HL-60 (cell line): Measurements from ENCODE around the gene MYBPC2.

Experiments used
- DNase-seq, 2 experiments: peaks; one replicate each; pipeline ENCODE4 v3.0.0-alpha.2; 2010 to 2020; ENCODE audit warnings: low read depth in 1 of 2, low spot score in 1 of 2
- H3K27ac ChIP-seq: fragments of 250-450 bp; sonication (Bioruptor Pico); replicated peaks from 2 replicates; pipeline ENCODE4 v1.5.1; 2020; ENCODE audit warnings: mild to moderate bottlenecking, moderate library complexity
- H3K27me3 ChIP-seq: fragments of 250-450 bp; sonication (Bioruptor Pico); 2 replicates; pipeline ENCODE4 v1.5.1; 2021; ENCODE audit warnings: mild to moderate bottlenecking, moderate library complexity; ENCODE audit not compliant: insufficient read depth, poor library complexity, severe bottlenecking
- H3K4me3 ChIP-seq: replicated peaks from 2 replicates; pipeline ENCODE4 v1.5.1; 2011; ENCODE audit warnings: mild to moderate bottlenecking, control low read depth, low read length; ENCODE audit not compliant: insufficient read depth
- GABPA ChIP-seq: IDR thresholded peaks from 2 replicates; pipeline ENCODE4 v1.6.1; 2012; ENCODE audit warnings: low read depth
- POLR2AphosphoS5 ChIP-seq: IDR thresholded peaks from 2 replicates; pipeline ENCODE4 v1.6.1; 2012; ENCODE audit warnings: low read depth
- SPI1 ChIP-seq: IDR thresholded peaks from 2 replicates; pipeline ENCODE4 v1.6.1; 2012; ENCODE audit warnings: low read depth, mild to moderate bottlenecking, borderline replicate concordance
- TF ChIP-seq, protein P1 (sequence below): IDR thresholded peaks from one replicate; pipeline ENCODE4 v1.5.1; 2011; ENCODE audit warnings: low read length, control low read depth, inconsistent platforms; ENCODE audit not compliant: insufficient read depth
- TF ChIP-seq, protein P2 (sequence below): IDR thresholded peaks from 2 replicates; pipeline ENCODE4 v1.6.1; 2012; ENCODE audit warnings: low read depth; ENCODE audit not compliant: insufficient replicate concordance

The MYBPC2 gene

DNA sequence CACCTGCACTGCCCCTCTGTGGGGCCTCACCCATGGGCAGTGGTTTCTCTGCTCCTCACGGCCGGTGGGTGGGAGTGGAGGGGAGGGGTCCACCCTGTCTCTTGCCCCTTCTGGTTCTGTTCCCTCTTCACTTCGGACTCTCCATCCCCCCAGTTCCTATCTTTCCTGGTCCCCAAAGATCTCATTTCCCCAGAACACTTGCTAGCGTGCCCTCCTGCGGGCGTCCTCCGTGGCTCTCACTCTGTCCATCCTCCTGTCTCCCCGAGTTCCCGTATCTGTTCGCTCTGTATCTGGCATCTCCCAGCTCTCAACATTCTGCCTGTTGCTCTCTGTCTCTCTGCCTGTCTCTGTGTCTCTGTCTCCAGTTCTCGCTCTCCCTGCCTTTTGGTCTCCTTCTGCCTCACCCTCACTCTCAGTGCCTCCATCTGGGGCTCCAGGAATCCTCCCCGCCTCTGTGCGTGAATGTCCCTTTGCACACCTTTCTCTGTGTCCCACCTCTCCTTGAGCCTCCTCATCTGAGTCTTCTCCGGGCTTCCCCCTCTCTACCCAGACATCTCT is 13.6 kb upstream of the MYBPC2 start:
- Histone ChIP-seq H3K27me3 (no peaks in the 10 kb centered on the region), H3K4me3 (no peak overlapping the region), H3K27ac (no peak overlapping the region)
- DNase-seq = no peak
- no peak for TF ChIP-seq GABPA
- TF ChIP-seq POLR2AphosphoS5 = no peak
- TF ChIP-seq SPI1 = no peak
- TF ChIP-seq, protein P1, sequence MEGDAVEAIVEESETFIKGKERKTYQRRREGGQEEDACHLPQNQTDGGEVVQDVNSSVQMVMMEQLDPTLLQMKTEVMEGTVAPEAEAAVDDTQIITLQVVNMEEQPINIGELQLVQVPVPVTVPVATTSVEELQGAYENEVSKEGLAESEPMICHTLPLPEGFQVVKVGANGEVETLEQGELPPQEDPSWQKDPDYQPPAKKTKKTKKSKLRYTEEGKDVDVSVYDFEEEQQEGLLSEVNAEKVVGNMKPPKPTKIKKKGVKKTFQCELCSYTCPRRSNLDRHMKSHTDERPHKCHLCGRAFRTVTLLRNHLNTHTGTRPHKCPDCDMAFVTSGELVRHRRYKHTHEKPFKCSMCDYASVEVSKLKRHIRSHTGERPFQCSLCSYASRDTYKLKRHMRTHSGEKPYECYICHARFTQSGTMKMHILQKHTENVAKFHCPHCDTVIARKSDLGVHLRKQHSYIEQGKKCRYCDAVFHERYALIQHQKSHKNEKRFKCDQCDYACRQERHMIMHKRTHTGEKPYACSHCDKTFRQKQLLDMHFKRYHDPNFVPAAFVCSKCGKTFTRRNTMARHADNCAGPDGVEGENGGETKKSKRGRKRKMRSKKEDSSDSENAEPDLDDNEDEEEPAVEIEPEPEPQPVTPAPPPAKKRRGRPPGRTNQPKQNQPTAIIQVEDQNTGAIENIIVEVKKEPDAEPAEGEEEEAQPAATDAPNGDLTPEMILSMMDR = no peak
- TF ChIP-seq, protein P2, sequence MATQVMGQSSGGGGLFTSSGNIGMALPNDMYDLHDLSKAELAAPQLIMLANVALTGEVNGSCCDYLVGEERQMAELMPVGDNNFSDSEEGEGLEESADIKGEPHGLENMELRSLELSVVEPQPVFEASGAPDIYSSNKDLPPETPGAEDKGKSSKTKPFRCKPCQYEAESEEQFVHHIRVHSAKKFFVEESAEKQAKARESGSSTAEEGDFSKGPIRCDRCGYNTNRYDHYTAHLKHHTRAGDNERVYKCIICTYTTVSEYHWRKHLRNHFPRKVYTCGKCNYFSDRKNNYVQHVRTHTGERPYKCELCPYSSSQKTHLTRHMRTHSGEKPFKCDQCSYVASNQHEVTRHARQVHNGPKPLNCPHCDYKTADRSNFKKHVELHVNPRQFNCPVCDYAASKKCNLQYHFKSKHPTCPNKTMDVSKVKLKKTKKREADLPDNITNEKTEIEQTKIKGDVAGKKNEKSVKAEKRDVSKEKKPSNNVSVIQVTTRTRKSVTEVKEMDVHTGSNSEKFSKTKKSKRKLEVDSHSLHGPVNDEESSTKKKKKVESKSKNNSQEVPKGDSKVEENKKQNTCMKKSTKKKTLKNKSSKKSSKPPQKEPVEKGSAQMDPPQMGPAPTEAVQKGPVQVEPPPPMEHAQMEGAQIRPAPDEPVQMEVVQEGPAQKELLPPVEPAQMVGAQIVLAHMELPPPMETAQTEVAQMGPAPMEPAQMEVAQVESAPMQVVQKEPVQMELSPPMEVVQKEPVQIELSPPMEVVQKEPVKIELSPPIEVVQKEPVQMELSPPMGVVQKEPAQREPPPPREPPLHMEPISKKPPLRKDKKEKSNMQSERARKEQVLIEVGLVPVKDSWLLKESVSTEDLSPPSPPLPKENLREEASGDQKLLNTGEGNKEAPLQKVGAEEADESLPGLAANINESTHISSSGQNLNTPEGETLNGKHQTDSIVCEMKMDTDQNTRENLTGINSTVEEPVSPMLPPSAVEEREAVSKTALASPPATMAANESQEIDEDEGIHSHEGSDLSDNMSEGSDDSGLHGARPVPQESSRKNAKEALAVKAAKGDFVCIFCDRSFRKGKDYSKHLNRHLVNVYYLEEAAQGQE = no peak

DNA sequence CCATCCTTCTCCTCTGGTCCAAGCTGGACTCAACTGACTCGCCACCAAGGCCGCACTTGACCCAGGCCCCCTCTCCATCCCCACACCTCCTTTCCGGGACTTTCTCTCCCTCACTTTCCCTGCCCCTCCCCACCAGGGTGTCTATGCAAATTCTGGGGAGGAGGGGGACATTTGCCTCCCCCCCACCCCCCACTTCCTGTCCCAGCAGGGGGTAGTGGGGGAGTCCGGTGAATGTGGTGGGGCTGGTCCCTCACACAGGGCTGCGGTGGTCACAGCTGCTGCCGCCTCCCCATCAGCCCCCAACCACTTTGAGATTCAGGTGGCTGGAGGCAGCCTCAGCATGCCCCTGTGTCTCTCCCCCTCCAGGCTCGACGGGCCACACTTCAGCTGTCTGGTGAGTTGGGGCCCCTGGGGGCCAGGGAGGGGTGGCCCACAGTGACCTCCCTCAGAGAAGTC is 13.1 kb upstream of the MYBPC2 start:
- no peak for DNase-seq
- TF ChIP-seq, protein P2 = no peak
- TF ChIP-seq POLR2AphosphoS5 = no peak
- TF ChIP-seq, protein P1 = no peak
- H3K27me3 ChIP-seq = no peaks in the 10 kb centered on the region
- H3K27ac ChIP-seq = no peak overlapping the region
- H3K4me3 ChIP-seq = no peak overlapping the region

DNA sequence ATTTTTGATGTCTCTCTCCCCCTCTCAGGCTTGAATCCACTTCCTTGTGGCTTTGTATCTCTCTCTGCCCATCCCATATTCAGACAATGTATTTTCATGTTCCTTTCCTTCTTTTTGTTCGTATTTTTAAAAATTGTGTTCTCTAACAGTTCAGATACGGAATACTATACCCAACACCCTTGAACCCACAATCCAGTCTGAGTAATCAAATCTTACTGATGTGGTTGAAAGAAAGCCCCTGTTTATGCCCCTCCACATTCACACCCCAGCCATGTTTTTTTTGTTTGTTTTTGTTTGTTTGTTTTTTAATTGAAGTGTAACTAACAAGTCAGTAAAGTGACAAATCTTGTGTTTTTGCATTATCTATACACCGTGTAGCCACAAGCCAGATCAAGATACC is 12.6 kb upstream of the MYBPC2 start:
- DNase-seq = no peak
- no peak overlapping the region for H3K4me3 ChIP-seq
- TF ChIP-seq GABPA (no peak), SPI1 (no peak), POLR2AphosphoS5 (no peak)
- TF ChIP-seq, protein P1 = no peak
- TF ChIP-seq, protein P2 = no peak
- H3K27ac ChIP-seq = no peak overlapping the region
- no peaks in the 10 kb centered on the region for H3K27me3 ChIP-seq
